Endodermal cell (in vitro differentiated cells): Measurements from ENCODE around the gene TBCC. TPM values are rescaled to one million over a fixed set of nuclear protein-coding genes. Genes with fewer than 3 reads are reported as not detected.
"Not testable (repeated sequence)": the region's sequence is repeated elsewhere in the genome, so short reads cannot be mapped to it uniquely, and the experiment has no call there.

Experiments
- DNase-seq: peaks from one replicate; pipeline ENCODE4 v3.0.0-alpha.2; 2017
- H3K27ac ChIP-seq: 2 replicates; pipeline ENCODE4 v1.5.1; 2013; ENCODE audit warnings: mild to moderate bottlenecking, low read depth, low read length, moderate library complexity
- H3K27me3 ChIP-seq: 2 replicates; pipeline ENCODE4 v1.6.1; 2013; ENCODE audit warnings: mild to moderate bottlenecking, low read length, moderate library complexity; ENCODE audit not compliant: insufficient read depth, control insufficient read depth, poor library complexity, severe bottlenecking
- H3K36me3 ChIP-seq: 2 replicates; pipeline ENCODE4 v1.7.0; 2013; ENCODE audit warnings: mild to moderate bottlenecking, low read length, moderate library complexity; ENCODE audit not compliant: control insufficient read depth, insufficient read depth
- H3K4me1 ChIP-seq: one replicate; pipeline ENCODE4 v1.7.0; 2013; ENCODE audit warnings: low read length; ENCODE audit not compliant: control insufficient read depth, insufficient read depth
- H3K4me3 ChIP-seq: 2 replicates; pipeline ENCODE4 v1.5.1; 2013; ENCODE audit warnings: mild to moderate bottlenecking, low read length, moderate library complexity
- H3K9ac ChIP-seq: 2 replicates; pipeline ENCODE4 v1.6.1; 2013; ENCODE audit warnings: mild to moderate bottlenecking, low read length, moderate library complexity; ENCODE audit not compliant: poor library complexity, severe bottlenecking; ENCODE audit errors: extremely low read depth
- H3K9me3 ChIP-seq: 2 replicates; pipeline ENCODE4 v1.6.1; 2013; ENCODE audit warnings: mild to moderate bottlenecking, low read length, moderate library complexity; ENCODE audit not compliant: control insufficient read depth
- H3K27ac Mint-ChIP-seq: 2 replicates; pipeline ENCODE4 v1.8.0; 2020; ENCODE audit warnings: mixed read lengths
- H3K27me3 Mint-ChIP-seq: 2 replicates; pipeline ENCODE4 v1.8.0; 2021; ENCODE audit warnings: mild to moderate bottlenecking, mixed read lengths; ENCODE audit not compliant: insufficient read depth
- H3K36me3 Mint-ChIP-seq: 2 replicates; pipeline ENCODE4 v1.8.0; 2020; ENCODE audit warnings: low read depth, mixed read lengths
- H3K4me1 Mint-ChIP-seq: 2 replicates; pipeline ENCODE4 v1.8.0; 2020; ENCODE audit warnings: mixed read lengths
- H3K4me3 Mint-ChIP-seq: 2 replicates; pipeline ENCODE4 v1.8.0; 2020; ENCODE audit warnings: mild to moderate bottlenecking, moderate library complexity, mixed read lengths
- H3K9me3 Mint-ChIP-seq: 2 replicates; pipeline ENCODE4 v1.8.0; 2020; ENCODE audit warnings: mild to moderate bottlenecking, mixed read lengths
- WGBS, 2 experiments: methylation state at CpG; one replicate each; pipeline versions ENCODE4 v1.1.5 to v1.1.7; 2013; ENCODE audit warnings: missing lambda C conversion rate in 2 of 2, mixed read lengths in 1 of 2; ENCODE audit not compliant: insufficient coverage in 1 of 2, insufficient read length in 1 of 2; 5-methylcytosine and 5-hydroxymethylcytosine counted together
- total RNA-seq, 2 donors: library from RNA; stranded (reverse); fragmentation: NEBNext Ultra II Directional in 1 of 2; extraction: Animal tissue kit (Norgen Biotek cat#: 25700) in 1 of 2; gene quantifications; 2 replicates in 1 of 2; 3 replicates in 1 of 2; pipeline ENCODE4 v1.2.1, GENCODE V29; 2021
- TF ChIP-seq, protein P1 (sequence below): fragments of 200-600 bp; sonication (generic); conservative IDR thresholded peaks from 2 replicates; pipeline ENCODE4 v1.5.0; 2021; ENCODE audit warnings: antibody characterized with exemption, mild to moderate bottlenecking

TBCC gene
- total RNA-seq, 2 donors from 2014 or later, result 16.7 to 21.9 TPM

GRCh38 chr6:42704251-42704936 lies 41.5 kb downstream of the TBCC start:
- no peaks in the 10 kb centered on the region for H3K27me3 Mint-ChIP-seq
- peak overlapping the region; percentile 38 for H3K4me3 Mint-ChIP-seq
- peak; percentile 76 for DNase-seq
- H3K9me3 Mint-ChIP-seq, result no peaks in the 10 kb centered on the region
- 83 to 84% methylated on average over 18 to 24 of the region's 24 CpGs for WGBS, 2 experiments
- Histone ChIP-seq H3K9ac (no peak overlapping the region), H3K4me1 (no peaks in the 10 kb centered on the region), H3K4me3 (no peak overlapping the region), H3K27ac (no peak overlapping the region), H3K9me3 (no peaks in the 10 kb centered on the region), H3K36me3 (no peaks in the 10 kb centered on the region), H3K27me3 (no peaks in the 10 kb centered on the region)
- TF ChIP-seq, protein P1, sequence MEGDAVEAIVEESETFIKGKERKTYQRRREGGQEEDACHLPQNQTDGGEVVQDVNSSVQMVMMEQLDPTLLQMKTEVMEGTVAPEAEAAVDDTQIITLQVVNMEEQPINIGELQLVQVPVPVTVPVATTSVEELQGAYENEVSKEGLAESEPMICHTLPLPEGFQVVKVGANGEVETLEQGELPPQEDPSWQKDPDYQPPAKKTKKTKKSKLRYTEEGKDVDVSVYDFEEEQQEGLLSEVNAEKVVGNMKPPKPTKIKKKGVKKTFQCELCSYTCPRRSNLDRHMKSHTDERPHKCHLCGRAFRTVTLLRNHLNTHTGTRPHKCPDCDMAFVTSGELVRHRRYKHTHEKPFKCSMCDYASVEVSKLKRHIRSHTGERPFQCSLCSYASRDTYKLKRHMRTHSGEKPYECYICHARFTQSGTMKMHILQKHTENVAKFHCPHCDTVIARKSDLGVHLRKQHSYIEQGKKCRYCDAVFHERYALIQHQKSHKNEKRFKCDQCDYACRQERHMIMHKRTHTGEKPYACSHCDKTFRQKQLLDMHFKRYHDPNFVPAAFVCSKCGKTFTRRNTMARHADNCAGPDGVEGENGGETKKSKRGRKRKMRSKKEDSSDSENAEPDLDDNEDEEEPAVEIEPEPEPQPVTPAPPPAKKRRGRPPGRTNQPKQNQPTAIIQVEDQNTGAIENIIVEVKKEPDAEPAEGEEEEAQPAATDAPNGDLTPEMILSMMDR, result no peak
- H3K27ac Mint-ChIP-seq, result peak overlapping the region; percentile 77
- H3K36me3 Mint-ChIP-seq, result no peaks in the 10 kb centered on the region
- peaks cover 7% of the 10 kb centered on the region for H3K4me1 Mint-ChIP-seq

- not testable (repeated sequence) for H3K9me3 Mint-ChIP-seq, H3K4me1 Mint-ChIP-seq
Observed at GRCh38 chr6:42702786-42703185, 43.1 kb downstream of the TBCC start.

GRCh38 chr6:42702200-42702599 lies 43.7 kb downstream of the TBCC start:
- Histone ChIP-seq H3K27ac (no peak overlapping the region), H3K9me3 (no peaks in the 10 kb centered on the region), H3K9ac (no peak overlapping the region), H3K4me1 (no peaks in the 10 kb centered on the region), H3K4me3 (no peak overlapping the region), H3K36me3 (no peaks in the 10 kb centered on the region), H3K27me3 (no peaks in the 10 kb centered on the region)
- WGBS, 2 experiments, result 70% methylated on average over 2 of the region's 2 CpGs; no CpG with 5 or more reads in 1 of the 2 experiments
- DNase-seq, result no peak
- Mint-ChIP-seq H3K27me3 (no peaks in the 10 kb centered on the region), H3K36me3 (no peaks in the 10 kb centered on the region), H3K9me3 (no peaks in the 10 kb centered on the region), H3K4me3 (no peak overlapping the region), H3K27ac (peak overlapping the region; percentile 26), H3K4me1 (peaks cover 7% of the 10 kb centered on the region)
- TF ChIP-seq, protein P1, result no peak

More at GRCh38 chr6:42702786-42703185, 43.1 kb downstream of the TBCC start:
- H3K9ac ChIP-seq, H3K4me3 ChIP-seq, H3K4me1 ChIP-seq, H3K27ac ChIP-seq, H3K4me3 Mint-ChIP-seq, H3K27ac Mint-ChIP-seq, H3K9me3 ChIP-seq, H3K27me3 ChIP-seq, H3K36me3 ChIP-seq, H3K27me3 Mint-ChIP-seq, H3K36me3 Mint-ChIP-seq: not testable (repeated sequence)
- peak; percentile 21 for DNase-seq
- 92 to 98% methylated on average over 2 to 3 of the region's 3 CpGs for WGBS, 2 experiments
